GM21619 (cell line): Measurements from ENCODE around the gene SULT1C2.
"Not testable (repeated sequence)": the region's sequence is repeated elsewhere in the genome, so short reads cannot be mapped to it uniquely, and the experiment has no call there.

Experiments
- ATAC-seq: cut with Tn5 transposase; IDR thresholded peaks from one replicate; pipeline ENCODE4 v1.9.1; 2021; ENCODE audit not compliant: unreplicated experiment

SULT1C2 gene

DNA sequence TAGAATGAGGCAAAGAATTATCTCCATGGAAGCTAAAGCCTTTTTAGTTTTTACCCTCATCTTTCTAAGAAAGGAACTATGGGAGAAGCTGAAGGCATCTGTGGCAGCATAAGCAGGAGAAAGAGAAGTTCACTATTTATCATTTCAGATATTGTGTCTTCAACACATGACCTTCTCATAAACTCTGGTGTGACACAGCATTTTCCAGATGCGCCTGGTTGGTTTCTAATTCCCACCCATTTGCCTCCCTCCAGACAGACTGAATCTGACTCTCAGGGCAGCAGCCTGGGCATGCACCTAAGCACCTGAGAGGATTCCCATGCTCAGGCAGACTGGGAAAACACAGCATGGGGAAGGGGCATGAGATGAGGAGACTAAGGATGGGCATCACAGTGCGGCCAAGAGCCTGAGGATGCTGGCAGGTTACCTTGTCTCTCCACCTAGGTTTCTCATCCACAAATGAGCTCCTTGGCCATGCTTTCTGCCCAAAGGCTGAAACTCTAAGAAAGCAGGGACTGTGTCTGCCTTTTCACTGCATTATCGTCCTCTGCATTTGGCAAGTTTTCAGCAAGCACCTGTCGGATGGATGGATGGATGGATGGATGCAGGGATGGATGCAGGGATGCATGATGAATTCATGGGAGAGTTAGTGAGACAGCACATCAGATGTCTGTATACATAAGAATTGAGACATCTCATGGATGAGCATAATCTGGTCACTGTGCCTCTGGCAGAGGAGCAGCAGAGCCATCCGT, 60.3 kb downstream of the SULT1C2 start:
- ATAC-seq = no peak

DNA sequence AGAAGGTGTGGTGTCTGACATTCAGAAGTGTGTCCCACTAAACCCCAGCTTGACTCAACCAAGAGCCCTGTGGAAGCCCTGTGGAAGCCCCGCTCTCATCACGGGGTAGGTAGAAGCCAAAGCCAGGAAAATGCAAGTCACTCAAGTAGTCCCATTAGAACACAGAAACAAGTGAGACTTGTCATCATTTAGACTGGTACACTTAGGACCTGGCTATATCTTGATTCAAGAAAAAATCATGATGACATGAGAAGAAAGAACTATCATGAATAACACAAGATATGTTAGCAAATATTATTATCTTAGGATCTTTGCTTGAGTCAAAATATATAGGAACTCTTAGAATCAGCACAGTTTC, 60.9 kb downstream of the SULT1C2 start:
- ATAC-seq = no peak

DNA sequence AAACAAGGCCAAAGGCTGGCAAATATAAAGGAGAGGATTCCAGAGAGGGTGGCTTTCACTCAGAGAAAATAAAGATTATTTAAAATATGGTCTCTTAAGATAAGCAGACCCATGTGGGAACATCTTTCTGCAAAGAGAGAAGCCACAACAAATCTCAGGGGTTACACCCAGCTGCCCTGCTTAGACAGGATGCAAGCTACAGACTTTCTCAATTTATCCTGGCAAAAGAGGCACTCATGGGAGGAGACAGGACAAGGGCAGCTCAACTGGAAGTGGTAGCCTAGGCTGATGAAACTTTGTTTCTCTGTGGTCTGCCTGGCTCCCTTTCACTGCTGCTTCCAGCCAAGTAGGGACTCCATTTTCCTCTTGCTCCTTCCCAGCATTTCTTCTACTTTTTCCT, 63.2 kb downstream of the SULT1C2 start:
- no peak for ATAC-seq

DNA sequence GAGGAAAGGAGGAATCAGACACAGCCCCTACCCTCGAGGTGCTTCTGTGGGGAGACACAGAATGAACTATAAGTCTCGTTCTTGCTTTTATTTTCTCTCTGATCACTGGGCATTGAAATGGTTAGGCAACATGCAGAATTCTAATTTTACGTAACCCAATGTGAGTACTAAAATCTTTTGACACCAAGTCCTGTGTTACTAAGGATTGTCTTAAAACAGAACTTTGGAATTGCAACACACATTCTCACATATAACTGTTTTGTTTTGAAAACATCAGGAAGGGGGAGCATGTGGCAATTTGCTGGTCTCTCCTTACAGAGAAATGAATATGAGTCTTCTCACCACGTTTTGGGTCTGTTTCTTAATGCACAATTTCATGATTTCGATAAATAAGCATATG, 65.4 kb downstream of the SULT1C2 start:
- no peak for ATAC-seq

DNA sequence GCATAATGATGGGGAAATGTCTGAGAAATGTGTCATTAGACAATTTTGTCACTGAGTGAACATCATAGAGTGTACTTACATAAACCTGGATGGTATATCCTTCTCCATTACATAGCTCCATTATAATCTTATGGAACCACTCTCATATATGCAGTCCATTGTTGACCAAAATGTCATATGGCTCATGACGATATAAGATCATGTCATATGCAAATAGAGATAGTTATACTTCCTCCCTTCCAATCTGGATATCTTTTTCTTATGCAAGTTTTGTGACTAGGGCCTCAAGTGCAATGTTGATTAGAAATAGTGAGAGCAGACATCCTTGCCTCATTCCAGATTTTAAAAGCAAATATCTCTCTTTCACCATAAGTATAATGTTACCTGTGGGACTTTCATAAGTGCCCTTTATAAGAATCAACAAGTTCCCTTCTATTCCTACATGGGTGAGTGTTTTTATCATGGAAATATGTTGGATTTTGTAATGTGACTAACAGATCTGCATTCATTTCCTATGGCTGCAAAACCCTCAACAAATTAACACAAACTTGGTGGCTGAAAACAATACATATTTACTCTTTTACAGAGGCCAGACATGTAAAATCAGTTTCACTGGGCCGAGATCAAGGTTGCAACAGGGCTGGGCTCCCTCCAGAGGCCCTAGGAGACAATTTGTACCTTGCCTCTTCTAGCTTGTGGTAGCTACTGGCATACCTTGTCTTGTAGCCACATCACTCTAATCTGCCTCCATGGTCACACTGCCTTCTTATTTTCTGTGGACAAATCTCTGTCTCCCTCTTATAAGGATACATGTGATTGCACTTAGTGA, 67.4 kb downstream of the SULT1C2 start:
- ATAC-seq = no peak

DNA sequence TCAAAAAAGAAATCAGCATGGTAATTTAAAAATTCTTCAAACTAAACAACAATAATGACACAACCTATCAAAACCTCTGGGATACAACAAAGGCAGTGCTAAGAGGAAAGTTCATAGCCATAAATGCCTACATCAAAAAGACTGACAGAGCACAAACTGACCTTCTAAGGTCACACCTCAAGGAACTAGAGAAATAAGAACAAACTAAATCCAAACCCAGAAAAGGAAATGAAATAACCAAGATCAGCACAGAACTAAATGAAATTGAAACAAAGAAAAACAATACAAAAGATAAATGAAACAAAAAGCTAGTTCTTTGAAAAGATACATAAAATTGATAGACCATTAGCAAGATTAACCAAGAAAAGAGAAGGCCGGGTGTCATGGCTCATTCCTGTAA, 70.6 kb downstream of the SULT1C2 start:
- not testable (repeated sequence) for ATAC-seq
